GM19324 (cell line): ENCODE data around the gene EGFR.

ENCODE experiments used
- ATAC-seq: cut with Tn5 transposase; IDR thresholded peaks from one replicate; pipeline ENCODE4 v1.9.1; 2021; ENCODE audit warnings: mild to moderate bottlenecking, moderate library complexity; ENCODE audit not compliant: unreplicated experiment, low FRiP score

EGFR gene

GRCh38 chr7:55077561-55078410 is 59.0 kb downstream of the EGFR start:
- no peak for ATAC-seq

- ATAC-seq, result no peak
Measured at GRCh38 chr7:55078465-55079372, 59.9 kb downstream of the EGFR start.

- ATAC-seq, result no peak
Measured at GRCh38 chr7:55080000-55080623, 61.3 kb downstream of the EGFR start.

GRCh38 chr7:55081068-55081467 is 62.3 kb downstream of the EGFR start:
- no peak for ATAC-seq

- no peak for ATAC-seq
Measured at GRCh38 chr7:55081472-55082227, 62.8 kb downstream of the EGFR start.

- no peak for ATAC-seq
Measured at GRCh38 chr7:55082228-55082603, 63.4 kb downstream of the EGFR start.

- ATAC-seq, result no peak
Measured at GRCh38 chr7:55083206-55083605, 64.4 kb downstream of the EGFR start.

- ATAC-seq, result no peak
Measured at GRCh38 chr7:55084307-55084706, 65.5 kb downstream of the EGFR start.

- ATAC-seq, result peak; percentile 18
Measured at GRCh38 chr7:55085511-55086412, 66.9 kb downstream of the EGFR start.

GRCh38 chr7:55086413-55087201 is 67.8 kb downstream of the EGFR start:
- peak; percentile 84 for ATAC-seq

- ATAC-seq, result no peak
Measured at GRCh38 chr7:55087521-55087961, 68.7 kb downstream of the EGFR start.

- no peak for ATAC-seq
Measured at GRCh38 chr7:55088107-55088506, 69.3 kb downstream of the EGFR start.

GRCh38 chr7:55088620-55089019 is 69.8 kb downstream of the EGFR start:
- ATAC-seq, result no peak

GRCh38 chr7:55092186-55092974 is 73.6 kb downstream of the EGFR start:
- ATAC-seq, result no peak

- ATAC-seq, result no peak
Measured at GRCh38 chr7:55092975-55093373, 74.2 kb downstream of the EGFR start.

- ATAC-seq, result no peak
Measured at GRCh38 chr7:55093674-55094073, 74.9 kb downstream of the EGFR start.

- ATAC-seq, result no peak
Measured at GRCh38 chr7:55094092-55094690, 75.4 kb downstream of the EGFR start.
